HG02852 (cell line): ENCODE data around the gene GRAMD1C.
A peak's percentile ranks its signal among the peaks of the same experiment; 100 is the strongest.
"Not testable (repeated sequence)": the region's sequence is repeated elsewhere in the genome, so short reads cannot be mapped to it uniquely, and the experiment has no call there.

ENCODE experiments used
- ATAC-seq: cut with Tn5 transposase; IDR thresholded peaks from one replicate; pipeline ENCODE4 v1.9.1; 2021; ENCODE audit warnings: mild to moderate bottlenecking, moderate library complexity; ENCODE audit not compliant: unreplicated experiment

GRAMD1C gene

GRCh38 chr3:113838631-113839209 lies at the start of gene GRAMD1C:
GRAMD1C (plus strand) TSS chr3:113838788; CDS start chr3:113838910, 122 bp downstream.
- ATAC-seq = peak; percentile 91

- ATAC-seq = no peak
These were observed 47.2 kb upstream of the GRAMD1C start for GRCh38 chr3:113791381-113791780.

- ATAC-seq = no peak
These were observed 44.1 kb upstream of the GRAMD1C start for GRCh38 chr3:113794526-113794925.

- ATAC-seq = no peak
These were observed 42.9 kb upstream of the GRAMD1C start for GRCh38 chr3:113795693-113796092.

- ATAC-seq = peak; percentile 57
These were observed 35.7 kb upstream of the GRAMD1C start for GRCh38 chr3:113802795-113803455.

GRCh38 chr3:113804661-113805060 lies 33.9 kb upstream of the GRAMD1C start:
- no peak for ATAC-seq

- no peak for ATAC-seq
These were observed 33.3 kb upstream of the GRAMD1C start for GRCh38 chr3:113805249-113805648.

- ATAC-seq = no peak
These were observed 25.7 kb upstream of the GRAMD1C start for GRCh38 chr3:113812854-113813253.

- ATAC-seq = no peak
These were observed 18.7 kb upstream of the GRAMD1C start for GRCh38 chr3:113819866-113820265.

GRCh38 chr3:113825090-113825489 lies 13.5 kb upstream of the GRAMD1C start:
- ATAC-seq = peak; percentile 87

- ATAC-seq = peak; percentile 34
These were observed 10.0 kb upstream of the GRAMD1C start for GRCh38 chr3:113828600-113828999.

- ATAC-seq = peak; percentile 25
These were observed 8.8 kb upstream of the GRAMD1C start for GRCh38 chr3:113829576-113830354.

- ATAC-seq = no peak
These were observed 7.6 kb upstream of the GRAMD1C start for GRCh38 chr3:113831103-113831355.

- peak; percentile 46 for ATAC-seq
These were observed 6.0 kb upstream of the GRAMD1C start for GRCh38 chr3:113832477-113833164.

- ATAC-seq = no peak
These were observed 3.6 kb upstream of the GRAMD1C start for GRCh38 chr3:113834983-113835382.

GRCh38 chr3:113839551-113839950 lies 963 bp downstream of the GRAMD1C start:
- ATAC-seq = no peak

- no peak for ATAC-seq
These were observed 6.1 kb downstream of the GRAMD1C start for GRCh38 chr3:113844622-113845222.

- ATAC-seq = no peak
These were observed 8.7 kb downstream of the GRAMD1C start for GRCh38 chr3:113847247-113847646.

- ATAC-seq = no peak
These were observed 9.3 kb downstream of the GRAMD1C start for GRCh38 chr3:113847664-113848461.

- not testable (repeated sequence) for ATAC-seq
These were observed 10.5 kb downstream of the GRAMD1C start for GRCh38 chr3:113849071-113849470.
